HS-27A (cell line): Measurements from ENCODE around the gene SPC25.
"Not testable (repeated sequence)": the region's sequence is repeated elsewhere in the genome, so short reads cannot be mapped to it uniquely, and the experiment has no call there.

Experiments used
- DNase-seq: peaks from one replicate; pipeline ENCODE4 v3.0.0-alpha.2; 2012; ENCODE audit warnings: low read depth, missing footprints

SPC25 gene

DNA sequence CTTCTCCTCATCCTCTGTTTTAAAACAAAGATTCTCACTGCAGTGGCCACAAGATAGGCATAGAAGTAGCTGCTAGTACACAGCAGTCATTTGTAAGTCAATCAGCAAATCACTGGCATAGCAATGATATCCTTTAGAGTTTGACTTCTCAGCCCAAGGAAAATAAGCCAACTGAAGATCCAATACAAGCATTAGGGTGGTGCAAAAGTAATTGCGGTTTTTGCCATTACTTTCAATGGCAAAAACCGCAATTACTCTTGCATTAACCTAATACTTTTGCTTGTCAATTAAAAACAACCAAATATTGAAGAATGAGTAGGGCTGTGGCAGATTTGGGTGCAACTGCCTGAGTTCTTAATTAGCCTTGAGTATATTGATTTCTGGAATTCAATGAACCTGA lies 13.7 kb upstream of the SPC25 start:
- no peak for DNase-seq

DNA sequence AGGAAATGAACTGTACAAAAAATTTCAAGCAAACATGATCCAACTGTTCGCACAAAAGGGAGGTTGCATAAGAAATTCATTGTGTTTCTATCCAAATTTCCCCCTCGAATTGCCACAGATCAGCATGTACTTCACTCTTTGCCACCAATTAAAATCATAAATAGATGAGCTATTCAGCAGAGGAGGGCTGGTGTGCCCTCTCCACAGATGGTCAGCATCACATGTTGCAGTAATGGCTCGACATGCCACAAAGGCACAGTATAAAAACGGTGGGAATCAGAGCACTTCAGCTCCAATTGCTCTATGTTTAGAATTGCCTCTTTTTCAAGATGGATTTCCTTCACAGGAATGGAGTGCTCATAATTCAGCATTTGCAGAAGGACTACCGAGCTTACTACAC lies 10.8 kb upstream of the SPC25 start, which contains the start of gene G6PC2:
Gene G6PC2, plus strand, starts transcription at position 289 of the 400 bp plus-strand sequence. Its CDS starts 41 bp downstream, at position 330.
- no peak for DNase-seq

DNA sequence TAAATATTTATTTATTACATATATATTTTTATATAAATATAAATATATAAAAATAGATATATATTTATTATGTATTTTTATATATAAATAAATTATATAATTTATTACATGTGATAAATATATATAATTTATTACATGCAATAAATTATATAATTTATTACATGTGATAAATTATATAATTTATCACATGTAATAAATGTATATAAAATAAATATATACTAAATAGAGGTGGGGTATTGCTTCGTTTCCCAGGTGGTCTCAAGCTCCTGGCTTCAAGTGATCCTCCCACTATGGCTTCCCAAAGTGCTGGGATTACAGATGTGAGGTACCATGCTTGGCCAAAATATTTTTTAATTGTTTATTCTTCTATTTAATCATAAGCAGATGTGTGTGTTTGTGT lies 7.2 kb upstream of the SPC25 start:
- DNase-seq, result no peak

DNA sequence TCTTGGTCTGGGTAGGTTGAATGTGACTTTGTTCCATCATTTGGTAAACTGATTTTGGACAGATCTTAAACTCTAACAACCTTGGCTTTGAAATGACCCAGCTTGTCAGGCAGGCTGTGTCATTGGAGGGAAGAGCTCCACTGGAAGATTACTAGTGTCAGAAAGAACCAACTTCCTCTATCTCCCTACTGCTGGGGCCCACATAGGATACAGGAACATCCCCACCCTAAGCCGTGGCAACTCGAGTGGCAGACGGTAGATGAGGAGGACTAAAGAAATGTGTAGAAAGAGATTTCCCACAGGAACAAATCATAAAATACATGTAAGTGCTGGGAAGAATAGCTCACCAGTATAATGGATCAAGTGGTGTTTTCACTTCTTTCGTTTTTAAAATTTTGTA lies 6.6 kb upstream of the SPC25 start:
- no peak for DNase-seq

DNA sequence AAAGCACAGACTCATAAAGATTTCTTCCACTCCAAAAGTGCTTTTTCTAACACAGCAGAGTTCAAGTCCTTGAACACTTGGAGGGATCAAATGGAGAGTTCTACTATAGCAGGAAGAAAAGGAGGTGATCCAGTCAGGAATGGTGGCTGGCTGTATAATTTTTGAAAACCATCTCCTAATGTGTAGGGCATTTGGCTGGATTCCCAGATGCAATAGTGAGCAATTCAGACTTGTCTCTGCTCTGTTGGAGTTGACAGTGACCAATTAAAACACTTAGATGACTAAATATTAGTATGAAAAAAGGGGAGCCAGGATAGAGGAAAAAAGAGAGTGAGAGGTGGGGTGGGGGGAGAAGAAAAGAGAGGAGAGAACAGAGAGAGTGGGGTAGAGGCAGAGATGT lies 5.5 kb upstream of the SPC25 start:
- no peak for DNase-seq

DNA sequence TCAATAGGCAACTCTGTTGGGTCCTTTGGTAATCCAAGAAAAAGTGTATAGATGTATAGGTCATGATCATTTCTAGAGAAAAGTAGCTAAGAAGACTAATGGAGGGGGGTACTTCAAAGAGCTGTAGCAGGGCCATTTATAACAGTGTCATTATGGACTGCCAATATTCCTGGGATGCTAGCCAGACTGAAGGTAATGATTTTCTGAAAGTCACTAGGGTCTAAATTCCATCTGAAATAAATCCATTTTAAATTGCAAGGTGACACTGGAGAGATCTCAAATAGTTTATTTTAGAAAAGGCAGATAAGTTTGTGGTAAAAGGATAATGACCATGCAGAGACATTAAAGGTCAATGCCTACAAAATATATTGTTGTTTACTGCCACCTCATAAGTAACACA lies 4.5 kb upstream of the SPC25 start:
- no peak for DNase-seq

DNA sequence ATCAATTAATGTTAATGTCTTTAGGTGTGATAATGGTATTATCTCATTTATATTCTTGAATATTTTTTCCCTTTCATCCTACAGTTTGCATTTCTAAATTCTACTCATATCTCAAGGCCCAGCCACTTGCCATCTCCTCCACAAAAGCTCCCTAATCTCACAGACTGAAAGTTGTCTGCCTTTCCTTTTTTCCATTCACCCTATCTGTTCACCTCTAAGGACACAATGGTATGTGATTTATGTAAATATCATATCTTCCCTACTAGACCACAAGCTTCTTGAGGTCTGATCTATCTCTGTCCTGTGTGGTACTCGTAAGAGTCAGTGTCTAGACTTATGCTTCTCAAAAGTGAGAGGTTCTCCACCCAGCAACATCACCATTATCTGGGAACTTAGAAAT lies 3.9 kb upstream of the SPC25 start:
- no peak for DNase-seq

DNA sequence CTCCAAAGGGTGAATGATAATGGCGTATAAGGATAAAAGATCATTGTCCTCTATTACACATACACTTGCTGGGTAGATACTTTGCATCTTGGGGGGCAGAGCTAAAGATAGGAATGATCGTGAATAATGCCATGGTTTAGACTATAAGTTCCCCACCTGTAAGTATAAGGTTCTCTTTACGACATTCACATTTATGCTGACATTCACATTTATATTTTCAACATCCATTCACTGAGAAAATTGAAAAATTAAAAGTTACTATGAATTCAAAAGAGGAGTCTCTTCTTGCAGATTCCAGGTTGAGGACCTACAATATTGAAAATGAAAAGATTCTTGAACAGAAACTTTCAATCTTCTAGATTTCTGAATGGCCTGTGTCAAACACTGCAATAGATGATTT lies 2.1 kb upstream of the SPC25 start:
- no peak for DNase-seq

DNA sequence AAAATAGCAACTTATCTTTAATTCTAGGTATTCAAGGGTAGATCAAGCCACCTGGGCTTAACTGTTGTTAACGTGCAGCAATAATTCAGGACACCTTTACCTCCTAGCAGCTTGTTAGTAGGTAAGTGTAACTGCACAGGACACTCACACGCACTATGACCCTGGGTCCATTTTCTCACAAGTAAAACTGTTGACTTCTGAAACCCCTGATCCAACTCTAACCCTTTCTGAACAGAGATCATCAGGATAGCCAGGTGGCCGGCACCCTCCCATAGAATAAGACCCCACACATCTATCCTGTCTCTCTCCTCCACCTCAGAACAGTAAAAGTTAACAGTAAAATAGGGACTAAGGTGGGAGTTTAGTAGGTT lies 610 bp downstream of the SPC25 start:
- DNase-seq, result no peak

DNA sequence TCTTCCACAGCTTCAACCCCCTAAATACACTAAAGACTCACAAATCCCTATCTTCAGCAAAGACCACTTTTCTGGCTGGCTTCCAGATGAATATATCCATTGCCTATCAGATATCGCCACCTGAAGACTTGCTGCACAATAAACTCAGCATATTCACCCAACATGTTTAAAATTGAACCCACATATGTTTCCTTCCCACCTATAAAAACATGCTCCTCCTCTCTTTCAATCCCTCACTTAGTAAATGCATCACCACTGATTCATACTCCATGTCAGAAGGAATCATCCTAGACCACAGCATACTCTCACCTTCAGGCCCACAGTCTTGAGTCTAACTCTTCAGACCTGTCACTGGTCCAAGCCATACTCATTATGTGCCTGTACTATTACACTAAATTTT lies 5.3 kb downstream of the SPC25 start:
- no peak for DNase-seq

DNA sequence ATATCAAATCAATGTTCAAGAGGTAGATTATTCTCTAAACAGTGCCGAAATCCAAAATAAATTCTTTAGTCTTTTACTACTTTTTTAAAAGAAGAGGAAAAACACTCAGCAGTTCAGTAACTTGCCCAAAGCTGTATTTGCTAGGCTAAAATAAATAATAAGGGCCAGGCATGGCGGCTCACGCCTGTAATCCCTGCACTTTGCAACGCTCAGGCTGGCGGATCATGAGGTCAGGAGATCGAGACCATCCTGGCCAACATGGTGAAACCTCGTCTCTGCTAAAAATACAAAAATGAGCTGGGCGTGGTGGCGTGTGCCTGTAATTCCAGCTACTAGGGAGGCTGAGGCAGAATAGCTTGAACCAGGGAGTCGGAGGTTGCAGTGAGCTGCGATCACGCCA lies 8.1 kb downstream of the SPC25 start:
- DNase-seq, result not testable (repeated sequence)

DNA sequence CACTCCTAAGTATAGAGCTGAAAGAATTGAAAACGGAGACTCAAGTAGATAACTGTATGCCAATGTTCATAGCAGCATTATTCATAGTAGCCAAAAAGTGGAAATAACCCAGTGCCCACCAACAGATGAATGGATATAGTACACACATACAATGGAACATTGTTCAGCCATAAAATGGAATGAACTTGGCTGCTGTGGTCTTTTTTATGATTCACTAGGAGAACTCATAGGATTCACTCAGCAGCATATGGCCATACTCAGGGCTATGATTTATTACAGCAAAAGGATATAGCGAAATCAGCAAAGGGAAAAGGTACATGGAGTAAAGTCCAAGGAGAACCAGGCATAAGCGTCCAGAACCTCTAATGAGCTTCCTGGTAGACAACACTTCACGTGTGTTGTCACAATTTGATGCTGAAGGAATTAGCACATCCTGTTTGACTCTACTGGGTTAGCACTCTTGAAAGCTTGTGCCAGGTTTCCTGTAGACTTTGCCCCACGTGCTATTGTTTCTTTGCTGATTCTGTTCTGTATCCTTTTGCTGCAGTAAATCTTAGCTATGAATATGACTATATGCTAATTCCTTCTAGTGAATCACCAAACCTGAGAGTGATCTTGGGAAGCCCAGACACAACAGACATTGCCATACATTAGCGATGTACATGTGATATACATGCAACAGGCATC lies 15.7 kb downstream of the SPC25 start:
- DNase-seq, result no peak

DNA sequence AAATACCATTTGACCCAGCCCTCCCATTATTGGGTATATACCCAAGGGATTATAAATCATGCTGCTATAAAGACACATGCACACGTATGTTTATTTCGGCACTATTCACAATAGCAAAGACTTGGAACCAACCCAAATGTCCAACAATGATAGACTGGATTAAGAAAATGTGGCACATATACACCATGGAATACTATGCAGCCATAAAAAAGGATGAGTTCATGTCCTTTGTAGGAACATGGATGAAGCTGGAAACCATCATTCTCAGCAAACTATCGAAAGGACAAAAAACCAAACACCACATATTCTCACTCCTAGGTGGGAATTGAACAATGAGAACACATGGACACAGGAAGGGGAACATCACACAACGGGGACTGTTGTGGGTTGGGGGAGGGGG lies 19.4 kb downstream of the SPC25 start:
- not testable (repeated sequence) for DNase-seq

DNA sequence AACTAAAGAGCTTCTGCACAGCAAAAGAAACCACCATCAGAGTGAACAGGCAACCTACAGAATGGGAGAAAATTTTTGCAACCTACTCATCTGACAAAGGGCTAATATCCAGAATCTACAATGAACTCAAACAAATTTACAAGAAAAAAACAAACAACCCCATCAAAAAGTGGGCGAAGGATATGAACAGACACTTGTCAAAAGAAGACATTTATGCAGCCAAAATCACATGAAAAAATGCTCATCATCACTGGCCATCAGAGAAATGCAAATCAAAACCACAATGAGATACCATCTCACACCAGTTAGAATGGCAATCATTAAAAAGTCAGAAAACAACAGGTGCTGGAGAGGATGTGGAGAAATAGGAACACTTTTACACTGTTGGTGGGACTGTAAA lies 19.9 kb downstream of the SPC25 start:
- DNase-seq, result not testable (repeated sequence)

DNA sequence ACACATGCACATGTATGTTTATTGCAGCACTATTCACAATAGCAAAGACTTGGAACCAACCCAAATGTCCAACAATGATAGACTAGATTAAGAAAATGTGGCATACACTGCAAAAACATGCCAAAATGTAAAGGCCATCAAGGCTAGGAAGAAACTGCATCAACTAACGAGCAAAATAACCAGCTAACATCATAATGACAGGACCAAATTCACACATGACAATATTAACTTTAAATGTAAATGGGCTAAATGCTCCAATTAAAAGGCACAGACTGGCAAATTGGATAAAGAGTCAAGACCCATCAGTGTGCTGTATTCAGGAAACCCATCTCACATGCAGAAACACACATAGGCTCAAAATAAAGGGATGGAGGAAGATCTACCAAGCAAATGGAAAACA lies 23.1 kb downstream of the SPC25 start:
- DNase-seq, result not testable (repeated sequence)

DNA sequence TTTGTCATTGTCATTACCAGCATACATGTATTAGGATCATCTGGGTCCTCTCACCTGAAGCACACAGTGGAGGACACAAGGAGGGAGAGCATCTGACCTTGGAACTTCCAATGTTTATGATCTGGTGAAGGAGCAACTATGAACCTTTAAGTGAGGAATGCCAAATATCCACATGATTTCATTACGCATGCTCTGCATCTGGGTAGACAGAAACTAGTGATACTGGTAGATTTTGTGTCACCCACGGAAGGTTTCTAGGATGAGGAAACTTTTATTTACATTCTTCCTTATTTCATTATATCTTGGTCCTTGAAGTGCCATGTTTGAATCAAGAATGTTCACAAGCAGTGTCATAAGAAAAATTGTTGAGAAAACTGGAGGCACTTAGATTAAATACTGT lies 32.1 kb downstream of the SPC25 start:
- DNase-seq, result no peak

DNA sequence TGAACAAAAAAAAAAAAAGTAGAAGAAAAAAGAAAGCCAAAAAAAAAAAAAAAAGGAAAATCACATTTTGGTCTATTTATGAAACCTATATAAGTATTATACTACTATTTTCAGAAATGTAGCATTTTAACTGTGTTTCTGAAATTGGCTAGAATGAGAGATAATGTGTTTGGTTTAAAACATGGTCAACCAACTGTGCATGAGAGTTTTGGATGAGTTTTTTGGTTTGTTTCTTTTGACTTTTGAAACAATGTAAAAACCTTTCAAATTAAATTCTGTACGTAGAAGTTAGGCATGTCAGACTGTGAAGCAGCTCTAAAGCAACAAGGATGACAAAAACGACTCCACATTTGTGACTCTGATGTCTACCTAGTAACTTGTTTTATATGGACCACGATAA lies 34.6 kb downstream of the SPC25 start:
- no peak for DNase-seq

DNA sequence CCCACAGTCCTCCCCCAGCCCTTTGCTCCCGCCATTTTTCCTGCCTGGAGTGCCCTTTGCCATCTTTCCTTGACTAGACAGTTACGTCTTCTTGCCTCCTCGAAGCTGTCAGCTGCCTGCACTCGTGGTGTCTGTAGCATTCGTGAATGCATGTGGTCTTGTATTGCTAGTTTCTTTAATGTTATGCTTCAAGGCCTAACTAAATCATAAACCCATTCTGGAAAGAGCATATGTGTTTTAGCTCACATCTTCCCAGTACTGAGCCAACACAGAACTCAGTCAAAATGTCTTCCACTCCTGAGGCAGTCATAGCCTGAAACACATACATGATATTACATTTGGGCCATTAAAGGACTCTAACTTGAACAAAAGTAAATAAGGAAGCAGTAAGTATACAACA lies 35.6 kb downstream of the SPC25 start:
- DNase-seq, result no peak

DNA sequence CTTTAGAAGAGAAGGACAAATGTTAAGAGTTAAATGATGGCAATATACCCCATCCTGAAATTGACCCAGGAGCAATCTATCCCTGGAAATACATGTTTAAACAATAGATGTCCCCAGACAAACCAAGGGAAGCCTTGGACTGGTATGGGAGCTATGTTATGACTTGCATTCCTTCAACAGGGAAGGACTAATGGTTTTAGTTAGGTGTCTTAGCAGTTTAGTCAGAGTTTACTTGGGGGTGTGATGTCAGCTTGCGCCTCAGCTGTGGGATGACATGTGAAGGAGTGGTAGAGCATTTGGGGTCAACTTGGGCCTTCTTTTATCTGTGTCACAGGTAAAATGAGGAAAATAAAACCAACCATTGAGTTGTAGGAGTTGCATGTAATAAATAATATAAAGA lies 36.8 kb downstream of the SPC25 start:
- DNase-seq, result no peak

DNA sequence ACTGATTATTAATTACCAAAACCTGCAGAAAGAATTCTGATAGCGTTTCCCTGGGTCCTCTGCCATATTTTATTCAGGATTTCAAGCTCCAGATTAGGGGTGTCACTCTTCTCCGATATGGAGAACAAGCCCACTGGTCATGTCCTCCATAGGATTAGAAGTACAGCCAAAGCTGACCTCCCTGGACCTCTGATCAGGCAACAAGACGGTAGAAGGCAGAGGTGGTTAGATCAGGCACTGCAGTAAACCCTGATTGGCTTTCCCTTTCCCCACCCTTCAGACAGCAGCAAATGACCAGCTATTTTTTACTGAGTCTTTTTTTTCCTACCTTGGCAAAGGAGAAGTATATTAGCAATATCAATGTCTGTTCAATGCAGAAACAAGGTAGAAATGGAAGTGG lies 37.7 kb downstream of the SPC25 start:
- DNase-seq, result no peak

DNA sequence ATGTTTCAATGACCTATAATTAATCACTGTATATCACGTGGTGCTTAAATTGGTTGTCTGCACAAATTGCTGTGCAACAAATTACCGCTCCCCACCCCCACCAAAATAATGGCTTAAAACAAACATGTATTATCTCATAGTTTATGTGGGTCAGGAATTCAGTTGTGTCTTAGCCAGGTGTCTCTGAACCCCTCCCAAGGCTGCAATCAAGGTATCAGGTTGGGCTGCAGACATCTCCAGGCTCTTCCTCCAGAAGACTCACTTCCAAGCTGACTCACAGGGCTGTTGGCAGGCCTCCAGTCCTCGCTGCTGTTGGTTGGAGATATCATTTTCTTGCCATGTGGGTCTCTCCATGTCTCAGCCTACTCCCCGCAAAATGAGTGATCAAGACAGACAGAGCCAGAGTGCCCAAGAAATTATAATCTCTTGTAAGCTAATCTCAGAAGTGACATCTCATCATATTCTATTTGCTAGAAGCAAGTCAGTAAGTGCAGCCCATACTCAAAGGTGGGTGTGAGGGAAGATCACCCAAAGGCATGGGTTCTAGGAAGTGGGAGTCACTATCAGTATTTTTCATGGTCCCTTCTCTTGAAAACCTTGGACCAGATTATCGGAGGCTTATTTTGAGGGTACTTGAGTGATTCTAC lies 38.4 kb downstream of the SPC25 start:
- DNase-seq, result peak; percentile 29

DNA sequence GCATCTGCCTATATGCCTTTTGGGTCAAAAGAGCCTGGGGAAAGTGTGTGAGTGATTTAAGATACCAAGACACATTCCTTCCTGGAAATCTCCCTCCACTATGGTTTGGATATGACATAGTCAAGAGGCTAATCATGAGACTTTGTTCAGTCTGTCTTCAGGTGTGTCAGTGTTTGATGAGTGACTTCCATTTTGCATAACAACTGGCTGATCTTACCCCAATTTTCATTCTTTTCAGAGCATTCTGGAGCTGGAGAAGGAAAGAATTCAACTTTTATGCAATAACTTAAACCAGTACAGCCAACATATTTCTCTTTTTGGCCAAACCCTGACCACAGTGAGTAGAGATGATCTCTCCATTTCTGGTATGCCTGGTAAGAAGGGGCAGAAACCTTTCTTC lies 39.4 kb downstream of the SPC25 start:
- DNase-seq, result no peak

DNA sequence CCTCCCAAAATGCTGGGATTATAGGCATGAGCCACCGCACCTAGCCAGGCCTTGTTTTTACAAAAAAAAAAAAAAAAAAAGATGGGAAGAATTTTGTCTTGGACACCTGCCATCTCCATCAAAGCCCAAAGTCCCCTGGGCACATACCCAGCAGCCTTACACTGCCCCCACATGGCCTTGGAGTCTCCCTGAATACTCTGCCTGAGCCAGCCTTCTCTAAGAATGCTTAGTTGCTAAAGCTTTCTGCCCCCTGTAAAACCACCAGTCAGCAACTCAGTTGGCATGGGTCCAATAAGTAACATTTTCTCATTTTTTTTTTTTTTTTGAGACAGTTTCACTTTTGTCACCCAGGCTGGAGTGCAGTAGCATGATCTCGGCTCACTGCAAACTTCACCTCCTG lies 40.6 kb downstream of the SPC25 start:
- DNase-seq, result no peak

DNA sequence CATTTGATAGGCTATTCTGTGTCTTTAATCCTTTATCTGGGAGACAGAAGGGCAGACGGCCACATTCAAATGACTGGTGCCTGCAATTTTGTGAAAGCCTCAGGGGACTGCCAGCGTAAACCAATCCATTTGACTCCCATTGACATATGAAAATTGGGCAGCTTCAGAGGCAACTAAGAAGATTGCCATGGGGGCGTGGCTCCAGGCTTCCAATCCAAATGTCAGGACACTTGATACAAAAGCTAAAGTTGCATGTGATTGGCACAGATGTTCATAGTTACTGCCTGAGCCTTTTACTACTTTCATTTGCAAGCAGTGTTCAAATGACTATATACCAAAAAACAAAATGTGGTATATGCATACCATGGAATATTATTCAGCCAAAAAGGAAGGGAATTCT lies 42.0 kb downstream of the SPC25 start:
- no peak for DNase-seq
